Stimulated activated CD8-positive, alpha-beta memory T cell treated with anti-CD3 and anti-CD28 coated beads, Interleukin-7, amount 100 ng/mL, for 4 hours (primary cell): ENCODE data around the gene CDT1.

ENCODE experiments used
- DNase-seq, 2 donors: peaks; one replicate each; pipeline ENCODE4 v3.0.0-alpha.2; 2020; ENCODE audit warnings: low read depth in 2 of 2

Gene CDT1

DNA sequence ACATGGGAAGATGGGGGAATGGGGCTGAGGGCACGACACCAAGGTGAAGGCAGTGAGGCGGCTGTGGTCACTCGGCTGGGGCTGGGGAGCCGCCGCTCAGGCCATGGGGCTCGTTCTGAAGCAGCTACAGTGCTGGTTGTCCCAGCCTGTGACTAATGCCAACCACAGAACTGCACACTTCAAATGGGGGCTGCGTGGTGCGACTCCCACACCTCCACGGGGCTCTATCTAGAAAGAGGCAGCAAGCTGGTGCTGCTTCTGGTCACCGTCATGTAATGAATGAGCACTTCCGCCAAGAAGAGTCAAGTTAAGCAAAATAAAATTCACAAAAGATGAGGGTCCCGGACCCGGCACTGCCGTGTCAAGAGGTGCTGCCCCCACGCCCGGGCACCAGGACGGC is 33.2 kb downstream of the CDT1 start:
- no peak for DNase-seq

DNA sequence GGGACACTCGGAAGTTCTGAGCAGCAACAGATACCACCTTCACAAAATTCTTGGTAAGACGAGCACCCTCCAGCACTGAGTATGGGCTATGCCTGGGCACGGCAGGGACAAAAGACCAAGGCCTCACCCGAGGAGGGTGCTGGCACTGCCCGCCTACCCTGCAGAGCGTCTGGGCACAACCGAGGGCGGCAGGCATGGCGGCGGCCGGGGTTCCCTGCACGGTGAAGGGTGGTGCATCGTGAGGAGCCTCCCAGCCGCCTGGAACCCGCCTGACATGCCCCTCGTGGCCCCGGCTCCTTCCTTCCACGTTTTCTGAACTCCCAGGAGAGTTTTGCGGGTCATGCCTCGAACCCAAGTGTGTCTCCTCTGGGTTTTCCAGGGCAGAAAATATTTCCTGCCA is 34.2 kb downstream of the CDT1 start:
- no peak for DNase-seq

DNA sequence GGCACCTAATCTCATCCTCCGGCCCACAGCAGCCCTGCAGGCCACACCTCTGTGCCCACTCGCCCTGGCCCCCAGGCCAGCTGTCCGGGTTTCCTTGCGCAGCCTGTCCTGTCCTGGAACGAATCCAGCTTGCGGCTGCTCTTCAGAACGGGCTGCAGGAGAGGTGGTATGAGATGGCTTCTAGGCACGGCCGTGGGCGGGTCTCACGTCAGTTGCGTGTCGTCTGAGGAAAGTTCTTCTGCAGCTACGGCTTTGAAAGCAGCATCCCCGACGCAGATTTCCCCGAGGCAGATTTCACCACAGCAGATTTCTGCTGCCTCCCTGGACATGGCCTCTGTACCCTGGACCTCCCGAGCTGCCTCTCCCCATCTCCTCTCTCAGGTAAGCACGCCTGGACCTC is 35.0 kb downstream of the CDT1 start:
- no peak for DNase-seq

DNA sequence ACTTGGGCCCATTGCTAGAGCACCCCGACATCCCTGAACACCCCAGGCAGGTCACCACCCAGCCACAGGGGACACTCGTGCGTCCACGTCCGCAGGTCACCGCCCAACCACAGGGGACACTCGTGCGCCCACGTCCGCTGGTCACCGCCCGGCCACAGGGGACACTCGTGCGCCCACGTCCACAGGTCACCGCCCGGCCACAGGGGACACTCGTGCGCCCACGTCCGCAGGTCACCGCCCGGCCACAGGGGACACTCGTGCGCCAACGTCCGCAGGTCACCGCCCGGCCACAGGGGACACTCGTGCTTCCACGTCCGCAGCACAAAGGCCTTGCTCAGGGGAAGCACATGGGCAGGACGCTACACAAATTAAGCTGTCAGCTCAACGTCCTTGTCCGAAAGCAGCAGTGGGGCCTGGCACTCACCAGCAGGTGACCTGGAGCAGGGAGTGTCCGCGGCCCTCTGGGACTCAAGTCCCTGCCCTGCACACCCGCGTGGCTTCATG is 35.5 kb downstream of the CDT1 start:
- DNase-seq: no peak

DNA sequence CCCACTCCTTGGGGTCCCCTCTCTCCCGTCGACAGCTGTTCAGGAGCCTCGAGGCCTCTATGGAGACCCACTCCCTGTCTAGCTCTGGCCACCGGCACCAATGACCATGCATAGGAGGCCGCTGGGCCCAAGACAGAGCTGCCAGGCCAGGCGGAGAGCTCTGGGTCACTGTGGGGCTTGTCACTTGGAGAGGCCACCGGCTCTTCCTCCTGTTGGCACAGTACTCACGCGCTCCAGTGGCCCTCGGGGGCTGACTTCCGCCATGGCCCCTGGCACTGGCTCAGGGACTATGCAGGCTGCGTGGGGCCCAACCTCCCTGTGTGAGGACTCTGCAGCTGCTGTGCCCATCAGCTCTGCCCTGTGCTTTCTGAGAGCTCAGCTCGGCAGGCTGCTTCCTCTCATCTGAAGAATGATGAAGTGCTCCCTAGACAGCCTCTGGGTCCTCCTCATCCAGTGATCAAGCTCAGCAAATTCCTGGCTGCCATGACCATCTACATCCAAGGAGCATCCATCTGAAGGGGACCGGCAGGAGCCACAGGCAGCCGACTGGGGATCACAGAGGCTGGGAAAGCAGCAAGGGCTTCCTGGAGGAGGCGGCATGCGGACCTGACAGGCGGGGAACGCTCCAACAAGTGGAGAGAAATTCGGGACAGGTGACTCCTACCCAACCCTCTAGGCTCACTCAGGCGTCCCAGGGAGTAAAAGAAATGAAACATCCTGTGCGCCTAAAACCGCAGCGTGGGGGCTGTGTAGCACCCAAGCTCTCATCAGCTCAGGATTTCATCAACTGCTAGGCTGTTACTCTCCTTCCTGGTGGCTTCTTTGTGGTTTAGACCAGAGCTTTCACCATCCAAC is 36.4 kb downstream of the CDT1 start:
- no peak for DNase-seq

DNA sequence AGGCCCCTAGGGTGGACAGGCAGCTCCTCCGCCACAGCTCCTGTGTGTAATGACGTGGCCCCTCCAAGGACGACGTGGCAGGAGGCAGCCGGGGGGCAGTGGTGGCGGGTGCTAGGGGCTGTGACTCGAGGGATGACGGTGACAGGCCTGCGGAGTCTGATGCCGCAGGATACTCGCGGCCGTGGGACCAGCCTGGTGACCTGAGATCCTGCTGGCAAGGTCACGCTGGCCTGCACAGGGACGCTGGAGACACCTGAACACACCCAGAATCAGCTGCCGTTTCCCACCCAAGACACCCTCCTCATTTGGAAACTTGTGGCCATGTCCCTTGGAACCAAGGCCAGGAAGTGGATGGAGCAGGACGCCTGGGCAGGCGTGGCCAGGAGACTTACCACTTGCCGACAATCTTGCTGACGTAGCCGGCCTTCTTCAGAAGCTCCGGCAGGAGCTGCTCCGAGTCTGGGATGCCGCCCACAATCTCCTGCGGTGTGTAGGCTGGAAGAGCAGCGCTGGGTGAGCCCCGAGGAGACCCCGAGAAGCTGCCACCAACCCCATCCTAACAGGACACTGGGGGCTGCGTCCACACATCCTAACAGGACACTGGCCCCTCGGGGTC is 37.1 kb downstream of the CDT1 start:
- no peak for DNase-seq

DNA sequence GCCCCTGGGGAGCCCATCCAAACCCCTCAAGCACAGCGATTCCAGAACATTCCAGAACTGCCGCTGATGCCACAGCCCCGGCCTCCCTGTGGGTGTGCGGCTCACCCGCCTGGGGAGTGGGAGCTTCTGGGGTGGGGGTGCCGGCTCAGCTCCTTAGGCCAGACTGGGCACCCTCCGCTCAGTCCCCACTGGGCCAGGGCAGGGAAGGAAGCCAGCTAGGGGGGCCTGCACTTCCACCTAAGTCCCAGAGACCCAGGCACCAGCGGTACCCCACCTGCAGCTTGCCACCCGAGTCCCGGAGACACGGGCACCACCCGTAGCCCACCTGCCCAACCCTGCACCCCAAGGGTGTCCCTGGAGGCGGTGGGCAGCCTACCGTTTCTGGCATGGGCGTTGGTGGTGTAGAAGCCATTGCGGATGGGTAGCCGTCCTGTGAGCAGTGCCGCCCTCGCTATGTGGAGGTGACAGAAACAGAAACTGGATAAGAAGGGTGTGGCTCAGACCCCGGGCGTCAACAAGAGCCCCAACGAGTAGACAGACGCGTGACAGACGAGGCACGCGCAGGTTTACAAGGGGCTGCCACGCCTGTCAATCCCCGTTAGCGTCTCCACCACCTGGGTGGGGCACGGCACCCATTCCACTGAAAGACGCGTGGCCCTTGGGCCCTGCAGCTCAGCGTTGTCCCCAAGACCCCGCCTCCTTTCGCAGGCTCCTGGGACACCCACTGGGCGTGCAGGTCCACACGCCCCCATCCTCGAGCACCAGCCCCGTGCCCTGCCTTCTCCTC is 38.1 kb downstream of the CDT1 start:
- DNase-seq: no peak

DNA sequence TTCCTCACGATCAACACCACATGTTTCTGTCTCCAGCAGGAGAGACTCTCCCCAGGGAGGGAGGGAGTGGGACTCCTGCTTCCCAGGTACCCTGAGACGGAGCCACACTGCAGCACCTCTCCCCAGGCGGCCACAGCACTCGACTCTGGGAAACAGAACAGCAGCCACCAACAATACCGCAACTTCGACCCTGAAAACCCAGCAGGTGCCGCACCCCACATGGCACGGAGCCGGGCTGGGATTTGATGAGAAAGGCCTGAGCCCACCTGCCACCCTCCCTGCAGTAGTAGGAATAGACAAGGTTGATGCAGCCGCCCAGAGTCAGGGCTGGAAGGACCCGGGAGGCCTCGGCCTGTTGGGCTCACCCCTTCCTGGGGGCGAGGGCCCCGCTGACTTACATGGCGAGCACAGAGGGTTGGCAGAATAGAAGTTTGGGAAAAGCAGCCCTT is 38.7 kb downstream of the CDT1 start:
- no peak for DNase-seq

DNA sequence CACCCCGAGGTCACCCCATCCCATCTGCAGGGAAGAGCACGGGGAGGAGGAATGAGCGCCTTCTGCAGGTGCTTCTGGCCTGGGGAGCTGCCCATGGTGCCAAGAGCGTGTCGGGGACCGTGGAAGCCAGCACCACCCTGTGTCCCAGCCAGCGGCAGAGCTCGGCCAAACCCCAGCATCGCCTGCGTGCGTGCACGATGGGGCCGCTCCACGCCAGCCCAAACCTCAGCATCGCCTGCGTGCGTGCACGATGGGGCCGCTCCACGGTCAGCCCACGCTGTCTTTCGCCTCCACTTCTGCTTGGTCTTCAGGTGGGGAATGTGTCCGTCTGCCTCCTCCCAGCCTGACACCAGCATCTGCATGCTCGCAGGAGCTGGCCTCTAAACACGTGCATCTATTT is 39.2 kb downstream of the CDT1 start:
- DNase-seq: no peak

DNA sequence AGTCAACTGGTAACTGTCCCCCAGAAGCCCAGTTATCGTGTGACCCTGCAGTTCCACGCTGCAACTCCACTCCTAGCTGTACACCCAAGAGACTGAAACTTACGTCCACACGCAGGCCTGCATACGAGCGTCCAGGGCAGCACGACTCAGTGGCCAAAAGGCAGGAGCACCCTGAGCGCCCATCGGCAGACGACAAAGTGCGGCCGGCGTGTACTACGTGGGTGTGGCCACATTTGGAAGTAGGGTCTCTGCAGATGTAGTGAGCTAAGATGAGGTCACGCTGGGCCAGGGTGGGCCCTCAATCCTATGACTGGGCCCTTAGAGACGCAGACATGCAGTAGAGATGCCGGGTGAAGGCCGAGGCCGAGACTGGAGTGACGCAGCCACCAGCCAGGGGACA is 39.7 kb downstream of the CDT1 start:
- DNase-seq: no peak

DNA sequence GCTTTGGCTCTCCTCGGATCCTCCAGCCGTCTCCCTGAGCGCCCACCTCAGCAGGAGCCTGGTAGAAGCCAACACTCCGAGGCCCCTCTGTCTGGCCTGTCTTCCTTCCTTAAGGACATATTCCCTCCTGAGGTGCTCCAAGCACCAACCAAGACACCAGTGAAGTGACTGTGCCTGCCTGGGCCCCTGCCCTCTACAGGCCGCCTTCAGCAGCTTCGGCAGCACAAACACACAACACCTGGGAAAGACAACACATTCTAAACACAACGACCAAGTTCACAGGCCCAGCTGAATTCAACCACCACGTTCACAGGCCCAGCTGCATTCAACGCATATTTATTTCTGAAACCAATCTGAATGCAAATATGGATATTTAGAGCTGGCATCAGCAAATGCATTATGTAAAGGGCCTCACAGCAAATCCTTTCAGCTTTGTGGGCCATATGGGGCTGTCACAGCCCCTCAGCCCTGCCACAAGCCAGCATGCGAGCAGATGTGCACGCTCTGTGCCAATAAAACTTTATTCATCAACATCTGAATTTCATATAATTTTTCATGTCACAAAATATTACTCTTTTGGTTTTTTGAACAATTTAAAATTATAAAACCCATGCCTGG is 40.9 kb downstream of the CDT1 start:
- no peak for DNase-seq

DNA sequence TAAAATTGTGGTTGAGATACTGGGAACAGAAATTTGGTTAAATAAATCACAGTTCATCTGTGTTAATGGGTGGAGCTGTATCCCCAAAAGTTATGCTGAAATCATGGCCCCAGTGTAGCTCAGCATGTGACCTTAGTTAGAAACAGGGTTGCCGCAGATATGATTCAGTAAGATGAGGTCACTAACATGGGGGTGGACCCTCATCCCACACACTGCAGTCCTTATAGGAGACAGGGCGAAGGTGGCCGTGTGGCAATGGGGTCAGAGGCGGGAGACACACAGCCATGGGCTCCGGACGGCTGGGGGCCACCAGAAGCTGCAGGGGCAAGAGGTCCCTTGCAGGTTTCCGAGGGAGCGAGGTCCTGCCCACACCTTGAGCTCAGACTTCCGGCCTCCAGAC is 42.5 kb downstream of the CDT1 start:
- DNase-seq: no peak

DNA sequence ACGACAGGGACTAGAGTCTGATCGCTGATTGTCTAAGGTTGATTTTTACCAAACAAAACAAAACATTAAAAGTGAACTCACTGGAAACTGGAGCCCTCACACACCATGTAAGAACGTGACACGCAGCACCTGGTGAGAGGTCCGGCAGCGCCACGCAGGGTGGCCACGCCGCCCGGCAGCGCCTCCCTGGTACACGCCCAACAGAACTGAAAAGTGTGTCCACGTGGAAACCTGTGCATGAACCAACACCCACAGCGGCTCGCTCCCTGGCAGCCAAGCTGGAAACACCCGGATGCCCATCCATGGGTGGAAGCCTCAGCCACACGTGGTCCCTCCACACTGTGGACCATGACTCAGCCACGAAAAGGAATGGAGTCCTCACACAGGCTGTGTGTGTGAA is 44.1 kb downstream of the CDT1 start:
- no peak for DNase-seq

DNA sequence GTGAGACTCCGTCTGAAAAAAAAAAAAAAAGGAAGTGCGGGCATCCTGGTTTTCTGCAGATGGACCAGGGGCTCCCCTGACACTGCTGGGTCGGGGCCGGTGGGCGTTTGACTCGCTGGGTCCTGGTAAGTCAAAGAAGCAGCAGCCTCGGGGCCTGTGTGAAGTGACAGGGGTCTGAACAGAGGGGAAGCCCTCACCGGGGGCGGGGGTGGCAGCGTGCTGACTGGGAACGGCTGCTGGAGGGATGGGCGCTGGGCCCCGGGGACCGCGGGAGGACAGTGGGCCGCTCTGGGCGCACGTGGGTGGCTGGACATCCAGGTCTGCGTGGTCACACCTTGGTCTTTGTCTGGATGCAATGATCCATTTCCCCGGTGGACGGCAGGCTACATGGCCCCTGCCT is 45.0 kb downstream of the CDT1 start:
- no peak for DNase-seq

DNA sequence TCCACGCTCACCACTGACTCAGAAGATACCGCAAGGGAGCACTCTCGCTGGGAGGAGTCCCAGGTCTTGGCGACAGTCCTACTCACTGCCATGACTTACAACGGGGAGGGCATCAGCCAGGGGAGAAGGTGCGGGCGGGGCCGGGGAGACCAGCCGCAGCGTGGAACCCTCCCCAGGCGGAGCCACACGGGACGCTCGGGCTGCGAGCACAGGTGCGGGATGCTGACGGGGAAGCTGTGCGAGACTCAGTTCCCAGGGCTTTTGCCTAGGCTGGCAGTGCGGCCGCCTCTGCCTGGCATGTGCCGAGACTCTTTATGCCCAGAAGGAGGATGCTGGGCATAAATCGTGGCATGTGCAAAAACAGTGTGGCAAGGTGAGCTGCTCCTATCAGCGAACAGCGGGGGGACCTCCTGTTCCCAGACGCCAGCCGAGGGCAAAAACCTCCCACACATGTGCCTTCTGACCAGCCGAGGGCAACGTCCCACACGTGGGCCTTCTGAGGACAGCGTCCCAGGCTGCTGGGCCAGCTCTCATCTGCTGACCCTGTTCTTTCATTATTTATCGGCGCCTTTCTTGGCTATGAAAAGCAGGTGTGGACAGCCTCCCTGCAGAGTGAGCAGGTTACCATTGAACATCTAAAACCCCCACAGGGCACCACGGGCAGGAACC is 47.1 kb downstream of the CDT1 start:
- no peak for DNase-seq

DNA sequence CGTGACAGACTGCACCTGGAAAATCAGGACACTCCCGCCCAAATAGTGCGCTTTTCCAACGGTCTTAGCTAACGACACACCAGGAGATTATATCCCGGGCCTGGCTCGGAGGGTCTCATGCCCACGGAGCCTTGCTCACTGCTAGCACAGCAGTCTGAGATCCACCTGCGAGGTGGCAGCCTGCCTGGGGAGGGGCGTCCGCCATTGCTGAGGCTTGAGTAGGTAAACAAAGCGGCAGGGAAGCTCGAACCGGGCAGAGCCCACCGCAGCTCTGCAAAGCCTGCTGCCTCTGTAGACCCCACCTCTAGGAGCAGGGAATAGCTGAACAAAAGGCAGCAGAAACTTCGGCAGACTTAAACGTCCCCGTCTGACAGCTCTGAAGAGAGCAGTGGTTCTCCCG is 48.0 kb downstream of the CDT1 start:
- DNase-seq: no peak

DNA sequence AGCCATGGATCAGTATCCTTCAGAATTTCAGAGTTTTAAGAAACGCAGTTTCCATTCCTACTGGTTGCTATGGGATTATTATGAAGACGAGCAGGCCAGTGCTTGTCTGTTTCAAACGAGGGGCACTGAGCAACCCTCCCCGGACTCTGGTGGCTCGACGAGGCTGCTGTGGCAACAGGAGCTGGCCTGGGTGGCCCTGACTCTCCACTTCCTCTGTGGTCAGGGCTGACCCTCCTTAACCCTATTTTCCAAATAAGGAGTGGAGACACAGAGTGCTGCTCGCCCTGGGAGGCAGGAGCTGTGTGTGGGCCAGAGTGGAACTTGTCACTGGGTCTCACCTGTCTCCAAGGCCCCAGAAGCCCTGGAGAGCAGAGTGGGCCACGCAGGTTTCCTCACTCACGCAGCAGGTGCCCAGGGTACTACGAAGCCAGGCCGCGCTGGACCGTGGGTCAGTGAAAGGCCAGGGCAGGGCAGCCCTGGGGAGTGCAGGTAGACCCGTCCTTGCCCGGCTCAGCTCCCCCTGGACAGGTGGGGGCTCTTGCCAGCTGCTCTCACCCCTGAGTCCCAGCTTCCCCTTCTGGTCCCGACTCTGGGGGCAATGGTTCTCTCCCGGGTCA is 49.8 kb downstream of the CDT1 start:
- no peak for DNase-seq

DNA sequence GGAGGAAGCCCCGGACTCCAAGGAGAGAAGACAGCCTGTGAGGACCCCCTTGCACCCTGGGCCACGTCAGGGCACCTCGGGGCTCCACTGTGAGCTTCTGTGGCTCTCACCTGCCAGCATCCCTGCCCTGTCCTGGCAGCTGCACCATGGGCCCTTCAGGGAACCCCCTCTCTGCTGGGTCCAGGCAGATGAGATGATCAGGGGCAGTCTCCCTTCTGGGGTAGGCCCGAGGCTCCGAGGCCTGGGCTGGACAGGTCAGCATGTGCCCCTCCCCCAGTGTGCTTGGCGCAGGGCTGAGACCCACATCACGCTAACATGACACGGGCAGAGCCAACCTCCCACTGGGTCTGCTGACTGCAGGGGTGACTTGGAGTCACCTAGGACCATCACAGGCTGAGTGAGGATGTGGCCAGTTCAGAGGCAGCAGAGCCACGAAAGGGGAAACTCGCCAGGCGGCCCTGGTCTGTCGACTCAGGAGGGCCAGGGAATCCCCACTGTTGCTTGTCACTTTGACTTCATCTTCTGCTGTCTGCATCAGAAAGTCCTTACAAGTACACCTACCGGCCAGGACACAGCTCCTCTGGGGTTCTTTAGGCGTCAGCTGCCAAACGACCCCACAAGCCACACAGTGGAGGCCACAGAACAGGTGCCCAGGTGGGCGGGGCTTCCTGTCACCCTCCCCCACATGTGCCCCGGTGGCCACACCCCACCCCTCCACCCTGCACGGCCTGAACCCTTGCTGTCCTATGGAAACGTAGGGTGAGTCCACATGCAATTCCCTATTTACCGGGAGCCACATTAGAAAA is 50.9 kb downstream of the CDT1 start:
- peak in 1 of 2 donors; percentile 19 for DNase-seq

DNA sequence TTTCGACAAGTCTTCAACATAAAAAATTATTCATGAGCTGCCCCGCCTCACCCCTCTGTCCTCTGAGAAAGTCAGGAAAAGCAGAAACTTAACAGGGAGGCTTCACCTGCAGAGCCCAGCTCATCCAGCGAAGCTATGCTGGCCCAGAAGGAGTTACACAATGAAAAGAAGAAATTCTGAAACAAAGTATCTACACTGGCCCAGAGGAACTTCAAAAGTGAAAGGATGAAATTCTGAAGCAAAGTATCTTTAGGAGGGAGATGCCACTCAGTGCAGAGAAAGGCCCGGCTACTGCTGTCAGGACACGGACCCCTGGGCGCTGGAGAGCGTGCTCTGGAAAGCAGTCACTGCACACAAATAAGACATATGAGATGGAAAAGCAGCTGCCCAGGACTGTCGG is 51.6 kb downstream of the CDT1 start:
- no peak for DNase-seq

DNA sequence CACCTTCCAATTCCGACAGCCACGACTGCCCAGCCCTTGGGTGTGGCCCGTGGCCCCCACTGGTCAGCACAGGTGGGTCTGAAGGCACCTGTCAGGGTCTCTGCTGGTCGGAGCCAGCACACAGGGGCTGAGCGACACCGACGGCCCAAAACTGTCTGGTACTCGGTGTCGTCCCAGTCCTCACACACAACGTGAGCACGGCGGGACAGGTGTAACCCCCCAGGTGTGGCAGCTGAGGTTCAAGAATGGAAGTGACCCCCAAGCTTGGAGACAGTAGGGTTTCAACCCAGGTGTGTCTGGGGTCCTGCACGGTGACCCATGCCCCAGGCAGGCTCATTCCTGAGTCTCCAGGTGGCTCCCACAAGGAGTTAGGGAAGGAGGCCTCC is 52.1 kb downstream of the CDT1 start:
- no peak for DNase-seq
